Measurements from ENCODE around the gene MIA.

MIA gene

DNA sequence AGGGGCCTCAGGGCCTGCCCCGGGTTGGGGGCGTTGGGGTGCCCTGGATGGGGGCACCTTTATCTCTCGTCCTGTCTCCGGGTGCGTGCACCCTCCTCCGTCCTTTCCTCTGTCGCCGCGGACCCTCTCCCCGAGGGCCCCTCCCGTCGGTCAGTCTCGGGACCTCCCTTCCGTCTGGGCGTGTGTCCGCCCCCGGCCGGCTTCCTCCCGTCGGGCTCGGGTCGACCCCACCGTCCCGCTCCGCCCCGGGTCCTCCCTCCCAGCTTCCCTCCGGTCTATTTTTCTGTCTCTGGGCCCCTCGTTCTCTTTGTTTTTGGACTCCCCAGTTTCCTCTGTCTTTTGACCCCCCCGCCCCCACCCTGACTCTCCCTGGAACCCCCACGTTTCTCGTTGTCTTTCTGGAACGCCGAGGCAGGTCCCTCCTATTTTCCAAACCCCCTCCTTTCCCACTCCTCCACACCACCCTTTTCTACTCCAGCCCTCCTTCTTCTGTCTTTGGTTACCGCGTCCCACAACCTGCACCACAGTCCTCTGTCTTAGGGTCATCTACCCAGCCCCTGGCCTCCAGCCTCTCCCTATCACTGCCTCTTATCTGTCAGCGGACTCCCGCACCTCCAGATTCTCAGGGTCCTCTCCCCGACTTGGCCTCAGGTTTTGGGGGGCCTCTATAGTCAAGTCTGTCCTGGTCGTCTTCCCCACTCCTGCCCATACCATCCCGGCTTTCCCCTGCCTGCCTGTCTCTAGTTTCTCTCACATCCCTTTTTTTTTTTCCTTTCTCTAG lies 24.4 kb downstream of the MIA start:
- Histone ChIP-seq H3K36me3 (ENCODE audit: control insufficient read depth in 2 of 2, insufficient read depth in 1 of 2, low read length in 2 of 2) (peaks cover 34 to 42% of the 10 kb centered on the region in 2 experiments), H3K27ac (ENCODE audit: extremely low read depth, low read depth, low read length) (peak overlapping the region; percentile 92), H3K9me3 (ENCODE audit: control insufficient read depth, insufficient read depth, low read depth, low read length) (no peaks in the 10 kb centered on the region), H3K4me1 (ENCODE audit: control insufficient read depth, insufficient read depth, low read length) (peaks cover 52% of the 10 kb centered on the region), H3K4me3 (ENCODE audit: low read depth, low read length) (peak overlapping the region; percentile 68)
- ChIA-PET POLR2A (interaction anchor here (0.7 to 3.6 kb wide), 7 partner anchors 22 to 336 kb away, joined by 3 to 66 read pairs (median 4); partner anchors contain the start of genes ACTMAP, COQ8B, ITPKC and RAB4B), CTCF (interaction anchor here (1.1 to 5.0 kb wide), 4 partner anchors 8 to 92 kb away, joined by 3 to 43 read pairs (median 12); partner anchors contain the start of gene RAB4B)
- peak; percentile 48; the same call in 1 of the 2 replicates for TF ChIP-seq ZNF423 (tag by site-specific recombination; IDR thresholded peaks at IDR 0.05)
- TF ChIP-seq HOXA7 (CRISPR knock-in tag; IDR thresholded peaks at IDR 0.05; ENCODE audit: borderline replicate concordance), result no peak
- no peak for TF ChIP-seq ZNF677 (tag by site-specific recombination; IDR thresholded peaks at IDR 0.05)
- no peak for TF ChIP-seq ZNF768 (tag by site-specific recombination; IDR thresholded peaks at IDR 0.05)
- no peak for TF ChIP-seq ZNF132 (tag by site-specific recombination; IDR thresholded peaks at IDR 0.05; ENCODE audit: borderline replicate concordance)
- TF ChIP-seq, protein P1, sequence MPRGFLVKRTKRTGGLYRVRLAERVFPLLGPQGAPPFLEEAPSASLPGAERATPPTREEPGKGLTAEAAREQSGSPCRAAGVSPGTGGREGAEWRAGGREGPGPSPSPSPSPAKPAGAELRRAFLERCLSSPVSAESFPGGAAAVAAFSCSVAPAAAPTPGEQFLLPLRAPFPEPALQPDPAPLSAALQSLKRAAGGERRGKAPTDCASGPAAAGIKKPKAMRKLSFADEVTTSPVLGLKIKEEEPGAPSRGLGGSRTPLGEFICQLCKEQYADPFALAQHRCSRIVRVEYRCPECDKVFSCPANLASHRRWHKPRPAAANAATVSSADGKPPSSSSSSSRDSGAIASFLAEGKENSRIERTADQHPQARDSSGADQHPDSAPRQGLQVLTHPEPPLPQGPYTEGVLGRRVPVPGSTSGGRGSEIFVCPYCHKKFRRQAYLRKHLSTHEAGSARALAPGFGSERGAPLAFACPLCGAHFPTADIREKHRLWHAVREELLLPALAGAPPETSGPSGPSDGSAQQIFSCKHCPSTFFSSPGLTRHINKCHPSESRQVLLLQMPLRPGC (tag by site-specific recombination; IDR thresholded peaks at IDR 0.05), result peak; percentile 20; the same call in 1 of the 2 replicates
- no peak; the same call in 1 of the 2 replicates for TF ChIP-seq ZBTB48 (tag by site-specific recombination; IDR thresholded peaks at IDR 0.05)
- TF ChIP-seq ZNF112 (tag by site-specific recombination; IDR thresholded peaks at IDR 0.05), result no peak
- TF ChIP-seq KLF9 (tag by site-specific recombination; IDR thresholded peaks at IDR 0.05; ENCODE audit: low read depth), result peak; percentile 74
- TF ChIP-seq, protein P2, sequence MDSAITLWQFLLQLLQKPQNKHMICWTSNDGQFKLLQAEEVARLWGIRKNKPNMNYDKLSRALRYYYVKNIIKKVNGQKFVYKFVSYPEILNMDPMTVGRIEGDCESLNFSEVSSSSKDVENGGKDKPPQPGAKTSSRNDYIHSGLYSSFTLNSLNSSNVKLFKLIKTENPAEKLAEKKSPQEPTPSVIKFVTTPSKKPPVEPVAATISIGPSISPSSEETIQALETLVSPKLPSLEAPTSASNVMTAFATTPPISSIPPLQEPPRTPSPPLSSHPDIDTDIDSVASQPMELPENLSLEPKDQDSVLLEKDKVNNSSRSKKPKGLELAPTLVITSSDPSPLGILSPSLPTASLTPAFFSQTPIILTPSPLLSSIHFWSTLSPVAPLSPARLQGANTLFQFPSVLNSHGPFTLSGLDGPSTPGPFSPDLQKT (IDR thresholded peaks at IDR 0.05; ENCODE audit: borderline replicate concordance, low read depth, low read length), result no peak
- no peak for TF ChIP-seq ZNF560 (tag by site-specific recombination; IDR thresholded peaks at IDR 0.05; ENCODE audit: borderline replicate concordance)
- TF ChIP-seq, protein P3, sequence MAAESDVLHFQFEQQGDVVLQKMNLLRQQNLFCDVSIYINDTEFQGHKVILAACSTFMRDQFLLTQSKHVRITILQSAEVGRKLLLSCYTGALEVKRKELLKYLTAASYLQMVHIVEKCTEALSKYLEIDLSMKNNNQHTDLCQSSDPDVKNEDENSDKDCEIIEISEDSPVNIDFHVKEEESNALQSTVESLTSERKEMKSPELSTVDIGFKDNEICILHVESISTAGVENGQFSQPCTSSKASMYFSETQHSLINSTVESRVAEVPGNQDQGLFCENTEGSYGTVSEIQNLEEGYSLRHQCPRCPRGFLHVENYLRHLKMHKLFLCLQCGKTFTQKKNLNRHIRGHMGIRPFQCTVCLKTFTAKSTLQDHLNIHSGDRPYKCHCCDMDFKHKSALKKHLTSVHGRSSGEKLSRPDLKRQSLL (tag by site-specific recombination; IDR thresholded peaks at IDR 0.05), result no peak
- TF ChIP-seq GLIS2 (tag by site-specific recombination; IDR thresholded peaks at IDR 0.05), result peak; percentile 99
- TF ChIP-seq, protein P4, sequence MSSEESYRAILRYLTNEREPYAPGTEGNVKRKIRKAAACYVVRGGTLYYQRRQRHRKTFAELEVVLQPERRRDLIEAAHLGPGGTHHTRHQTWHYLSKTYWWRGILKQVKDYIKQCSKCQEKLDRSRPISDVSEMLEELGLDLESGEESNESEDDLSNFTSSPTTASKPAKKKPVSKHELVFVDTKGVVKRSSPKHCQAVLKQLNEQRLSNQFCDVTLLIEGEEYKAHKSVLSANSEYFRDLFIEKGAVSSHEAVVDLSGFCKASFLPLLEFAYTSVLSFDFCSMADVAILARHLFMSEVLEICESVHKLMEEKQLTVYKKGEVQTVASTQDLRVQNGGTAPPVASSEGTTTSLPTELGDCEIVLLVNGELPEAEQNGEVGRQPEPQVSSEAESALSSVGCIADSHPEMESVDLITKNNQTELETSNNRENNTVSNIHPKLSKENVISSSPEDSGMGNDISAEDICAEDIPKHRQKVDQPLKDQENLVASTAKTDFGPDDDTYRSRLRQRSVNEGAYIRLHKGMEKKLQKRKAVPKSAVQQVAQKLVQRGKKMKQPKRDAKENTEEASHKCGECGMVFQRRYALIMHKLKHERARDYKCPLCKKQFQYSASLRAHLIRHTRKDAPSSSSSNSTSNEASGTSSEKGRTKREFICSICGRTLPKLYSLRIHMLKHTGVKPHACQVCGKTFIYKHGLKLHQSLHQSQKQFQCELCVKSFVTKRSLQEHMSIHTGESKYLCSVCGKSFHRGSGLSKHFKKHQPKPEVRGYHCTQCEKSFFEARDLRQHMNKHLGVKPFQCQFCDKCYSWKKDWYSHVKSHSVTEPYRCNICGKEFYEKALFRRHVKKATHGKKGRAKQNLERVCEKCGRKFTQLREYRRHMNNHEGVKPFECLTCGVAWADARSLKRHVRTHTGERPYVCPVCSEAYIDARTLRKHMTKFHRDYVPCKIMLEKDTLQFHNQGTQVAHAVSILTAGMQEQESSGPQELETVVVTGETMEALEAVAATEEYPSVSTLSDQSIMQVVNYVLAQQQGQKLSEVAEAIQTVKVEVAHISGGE (tag by site-specific recombination; conservative IDR thresholded peaks at IDR 0.05; ENCODE audit: low read depth), result peak; percentile 83
- TF ChIP-seq ZNF558 (tag by site-specific recombination; IDR thresholded peaks at IDR 0.05), result no peak
- TF ChIP-seq, protein P5, sequence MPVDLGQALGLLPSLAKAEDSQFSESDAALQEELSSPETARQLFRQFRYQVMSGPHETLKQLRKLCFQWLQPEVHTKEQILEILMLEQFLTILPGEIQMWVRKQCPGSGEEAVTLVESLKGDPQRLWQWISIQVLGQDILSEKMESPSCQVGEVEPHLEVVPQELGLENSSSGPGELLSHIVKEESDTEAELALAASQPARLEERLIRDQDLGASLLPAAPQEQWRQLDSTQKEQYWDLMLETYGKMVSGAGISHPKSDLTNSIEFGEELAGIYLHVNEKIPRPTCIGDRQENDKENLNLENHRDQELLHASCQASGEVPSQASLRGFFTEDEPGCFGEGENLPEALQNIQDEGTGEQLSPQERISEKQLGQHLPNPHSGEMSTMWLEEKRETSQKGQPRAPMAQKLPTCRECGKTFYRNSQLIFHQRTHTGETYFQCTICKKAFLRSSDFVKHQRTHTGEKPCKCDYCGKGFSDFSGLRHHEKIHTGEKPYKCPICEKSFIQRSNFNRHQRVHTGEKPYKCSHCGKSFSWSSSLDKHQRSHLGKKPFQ (tag by site-specific recombination; IDR thresholded peaks at IDR 0.05), result no peak
- TF ChIP-seq SP2 (tag by site-specific recombination; IDR thresholded peaks at IDR 0.05), result peak; percentile 93
- TF ChIP-seq REPIN1 (tag by site-specific recombination; IDR thresholded peaks at IDR 0.05; ENCODE audit: low read depth), result no peak
- TF ChIP-seq, protein P6, sequence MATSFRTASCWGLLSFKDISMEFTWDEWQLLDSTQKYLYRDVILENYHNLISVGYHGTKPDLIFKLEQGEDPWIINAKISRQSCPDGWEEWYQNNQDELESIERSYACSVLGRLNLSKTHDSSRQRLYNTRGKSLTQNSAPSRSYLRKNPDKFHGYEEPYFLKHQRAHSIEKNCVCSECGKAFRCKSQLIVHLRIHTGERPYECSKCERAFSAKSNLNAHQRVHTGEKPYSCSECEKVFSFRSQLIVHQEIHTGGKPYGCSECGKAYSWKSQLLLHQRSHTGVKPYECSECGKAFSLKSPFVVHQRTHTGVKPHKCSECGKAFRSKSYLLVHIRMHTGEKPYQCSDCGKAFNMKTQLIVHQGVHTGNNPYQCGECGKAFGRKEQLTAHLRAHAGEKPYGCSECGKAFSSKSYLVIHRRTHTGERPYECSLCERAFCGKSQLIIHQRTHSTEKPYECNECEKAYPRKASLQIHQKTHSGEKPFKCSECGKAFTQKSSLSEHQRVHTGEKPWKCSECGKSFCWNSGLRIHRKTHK (tag by site-specific recombination; IDR thresholded peaks at IDR 0.05), result no peak
- no peak for TF ChIP-seq ZNF426 (tag by site-specific recombination; IDR thresholded peaks at IDR 0.05)
- TF ChIP-seq ZNF114 (tag by site-specific recombination; IDR thresholded peaks at IDR 0.05), result no peak
- no peak for TF ChIP-seq ZNF433 (tag by site-specific recombination; IDR thresholded peaks at IDR 0.05; ENCODE audit: low read depth)
- TF ChIP-seq, protein P7, sequence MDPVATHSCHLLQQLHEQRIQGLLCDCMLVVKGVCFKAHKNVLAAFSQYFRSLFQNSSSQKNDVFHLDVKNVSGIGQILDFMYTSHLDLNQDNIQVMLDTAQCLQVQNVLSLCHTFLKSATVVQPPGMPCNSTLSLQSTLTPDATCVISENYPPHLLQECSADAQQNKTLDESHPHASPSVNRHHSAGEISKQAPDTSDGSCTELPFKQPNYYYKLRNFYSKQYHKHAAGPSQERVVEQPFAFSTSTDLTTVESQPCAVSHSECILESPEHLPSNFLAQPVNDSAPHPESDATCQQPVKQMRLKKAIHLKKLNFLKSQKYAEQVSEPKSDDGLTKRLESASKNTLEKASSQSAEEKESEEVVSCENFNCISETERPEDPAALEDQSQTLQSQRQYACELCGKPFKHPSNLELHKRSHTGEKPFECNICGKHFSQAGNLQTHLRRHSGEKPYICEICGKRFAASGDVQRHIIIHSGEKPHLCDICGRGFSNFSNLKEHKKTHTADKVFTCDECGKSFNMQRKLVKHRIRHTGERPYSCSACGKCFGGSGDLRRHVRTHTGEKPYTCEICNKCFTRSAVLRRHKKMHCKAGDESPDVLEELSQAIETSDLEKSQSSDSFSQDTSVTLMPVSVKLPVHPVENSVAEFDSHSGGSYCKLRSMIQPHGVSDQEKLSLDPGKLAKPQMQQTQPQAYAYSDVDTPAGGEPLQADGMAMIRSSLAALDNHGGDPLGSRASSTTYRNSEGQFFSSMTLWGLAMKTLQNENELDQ (tag by site-specific recombination; IDR thresholded peaks at IDR 0.05; ENCODE audit: low read depth), result no peak
- TF ChIP-seq RBAK (tag by site-specific recombination; IDR thresholded peaks at IDR 0.05), result no peak
